Lung (tissue), 12 donors: ENCODE results near the gene TRIM65. TPM values are rescaled to one million over a fixed set of nuclear protein-coding genes. Genes with fewer than 3 reads are reported as not detected.

Experiments
- ATAC-seq: fragments of 200-7000 bp; cut with Tn5 transposase; one replicate; pipeline ENCODE4 v1.9.1; 2020; ENCODE audit warnings: moderate number of reproducible peaks; ENCODE audit not compliant: insufficient read depth, low FRiP score
- DNase-seq, 3 donors: peaks; one replicate each; pipeline ENCODE4 v3.0.0-alpha.2; 2013 to 2017
- H3K27ac ChIP-seq, 2 donors: one replicate each; pipeline ENCODE4 v1.5.1; 2013; ENCODE audit warnings: mild to moderate bottlenecking in 2 of 2, moderate library complexity in 2 of 2, control low read depth in 1 of 2, inconsistent platforms in 1 of 2, low read depth in 1 of 2, low read length in 1 of 2
- H3K27me3 ChIP-seq, 3 donors: one replicate each; pipeline ENCODE4 v1.5.1; 2013; ENCODE audit warnings: low read length in 2 of 3; ENCODE audit not compliant: control insufficient read depth in 3 of 3, insufficient read depth in 3 of 3
- H3K36me3 ChIP-seq, 4 donors: one replicate each; pipeline ENCODE4 v1.5.1; 2013; ENCODE audit warnings: low read length in 4 of 4, mild to moderate bottlenecking in 1 of 4, moderate library complexity in 1 of 4; ENCODE audit not compliant: control insufficient read depth in 4 of 4, insufficient read depth in 4 of 4
- H3K4me1 ChIP-seq, 5 donors: one replicate each; pipeline ENCODE4 v1.5.1; 2013; ENCODE audit warnings: low read length in 5 of 5, mild to moderate bottlenecking in 2 of 5, moderate library complexity in 1 of 5; ENCODE audit not compliant: control insufficient read depth in 5 of 5, insufficient read depth in 5 of 5
- H3K4me3 ChIP-seq: one replicate; pipeline ENCODE4 v1.5.1; 2013; ENCODE audit warnings: mild to moderate bottlenecking, control low read depth, moderate library complexity
- H3K9ac ChIP-seq, 2 donors: one replicate each; pipeline ENCODE4 v1.5.1; 2013; ENCODE audit warnings: low read length in 2 of 2, control low read depth in 1 of 2; ENCODE audit not compliant: insufficient read depth in 1 of 2
- H3K9me3 ChIP-seq, 4 donors: one replicate each; pipeline ENCODE4 v1.5.1; 2013; ENCODE audit warnings: low read length in 3 of 4, mild to moderate bottlenecking in 1 of 4, moderate library complexity in 1 of 4; ENCODE audit not compliant: control insufficient read depth in 4 of 4, insufficient read depth in 3 of 4
- WGBS, 2 donors: extraction: QIAGEN DNeasy Blood & Tissue Kit; methylation state at CpG; one replicate each; pipeline ENCODE4 v1.1.7; 2013; 5-methylcytosine and 5-hydroxymethylcytosine counted together
- polyA plus RNA-seq, 2 donors: library from polyadenylated mRNA; stranded (reverse); fragments of 200-250 nt; gene quantifications; one replicate each; pipeline ENCODE4 v1.2.1, GENCODE V29; 2013
- total RNA-seq, 2 donors: library from RNA; depleted of rRNA in 1 of 2; stranded (reverse); fragments of >200 nt in 1 of 2; gene quantifications; one replicate each; pipeline ENCODE4 v1.2.1, GENCODE V29; 2014 to 2021
- TF ChIP-seq, protein P1 (sequence below): IDR thresholded peaks from 2 replicates; pipeline ENCODE4 v1.5.1; 2012; ENCODE audit warnings: mild to moderate bottlenecking; ENCODE audit errors: control extremely low read depth, extremely low read depth
- donor health status: control.
- donor health status: control.
- donor health status: Bipolar disorder and iron deficiency.
- donor health status: healthy.
- donor health status: DM: yes; HTN: yes; CAD: no.

The TRIM65 gene
- total and polyA plus RNA-seq, 4 donors = 12.7 to 32.9 (median 21.2) TPM

DNA sequence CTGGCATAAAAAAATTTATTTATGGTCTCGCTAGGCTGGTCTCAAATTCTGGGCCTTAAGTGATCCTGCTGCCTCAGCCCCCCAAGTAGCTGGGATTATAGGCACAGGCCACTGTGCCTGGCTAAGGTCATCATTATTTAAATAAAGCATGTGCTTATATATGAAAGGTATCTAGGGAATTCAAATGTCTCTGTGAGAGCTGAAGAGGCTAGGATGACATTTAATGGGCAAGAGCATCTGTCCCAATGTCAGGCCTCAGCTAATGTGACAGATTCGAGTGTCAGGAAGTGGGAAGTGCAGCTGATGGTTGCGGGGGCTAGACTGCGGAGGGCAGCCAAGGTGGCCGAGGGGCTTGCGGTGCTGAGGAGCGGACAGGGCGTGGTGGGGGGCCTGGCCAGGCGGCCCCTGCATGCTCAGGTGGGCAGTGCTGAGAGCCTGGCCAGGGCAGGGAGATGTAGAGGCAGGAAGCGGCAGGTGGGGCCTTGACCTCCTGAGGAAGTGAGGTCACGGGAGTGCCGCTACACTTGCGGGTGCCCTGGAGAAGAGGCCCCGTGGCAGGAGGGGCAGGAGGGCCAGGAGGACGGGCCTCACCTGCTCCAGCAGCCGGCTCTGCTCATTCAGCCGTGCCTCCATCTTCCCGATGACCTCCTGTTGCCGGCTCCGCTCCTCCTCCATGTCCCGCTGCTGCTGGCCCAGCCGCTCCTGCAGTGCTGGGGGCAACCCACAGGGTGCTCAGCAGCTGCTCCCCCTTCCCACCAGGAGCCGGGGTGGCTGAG, 20.6 kb upstream of the TRIM65 start:
- Histone ChIP-seq H3K4me1 (no peaks in the 10 kb centered on the region), H3K27me3 (no peaks in the 10 kb centered on the region), H3K9ac (no peak overlapping the region), H3K36me3 (peaks cover 0 to 14% (median 2%) of the 10 kb centered on the region in 4 donors), H3K4me3 (no peak overlapping the region), H3K27ac (no peak overlapping the region), H3K9me3 (no peaks in the 10 kb centered on the region)
- 79 to 89% methylated on average over 19 to 22 of the region's 23 CpGs for WGBS, 2 donors
- DNase-seq = no peak
- TF ChIP-seq, protein P1, sequence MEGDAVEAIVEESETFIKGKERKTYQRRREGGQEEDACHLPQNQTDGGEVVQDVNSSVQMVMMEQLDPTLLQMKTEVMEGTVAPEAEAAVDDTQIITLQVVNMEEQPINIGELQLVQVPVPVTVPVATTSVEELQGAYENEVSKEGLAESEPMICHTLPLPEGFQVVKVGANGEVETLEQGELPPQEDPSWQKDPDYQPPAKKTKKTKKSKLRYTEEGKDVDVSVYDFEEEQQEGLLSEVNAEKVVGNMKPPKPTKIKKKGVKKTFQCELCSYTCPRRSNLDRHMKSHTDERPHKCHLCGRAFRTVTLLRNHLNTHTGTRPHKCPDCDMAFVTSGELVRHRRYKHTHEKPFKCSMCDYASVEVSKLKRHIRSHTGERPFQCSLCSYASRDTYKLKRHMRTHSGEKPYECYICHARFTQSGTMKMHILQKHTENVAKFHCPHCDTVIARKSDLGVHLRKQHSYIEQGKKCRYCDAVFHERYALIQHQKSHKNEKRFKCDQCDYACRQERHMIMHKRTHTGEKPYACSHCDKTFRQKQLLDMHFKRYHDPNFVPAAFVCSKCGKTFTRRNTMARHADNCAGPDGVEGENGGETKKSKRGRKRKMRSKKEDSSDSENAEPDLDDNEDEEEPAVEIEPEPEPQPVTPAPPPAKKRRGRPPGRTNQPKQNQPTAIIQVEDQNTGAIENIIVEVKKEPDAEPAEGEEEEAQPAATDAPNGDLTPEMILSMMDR = no peak
- ATAC-seq = no peak

DNA sequence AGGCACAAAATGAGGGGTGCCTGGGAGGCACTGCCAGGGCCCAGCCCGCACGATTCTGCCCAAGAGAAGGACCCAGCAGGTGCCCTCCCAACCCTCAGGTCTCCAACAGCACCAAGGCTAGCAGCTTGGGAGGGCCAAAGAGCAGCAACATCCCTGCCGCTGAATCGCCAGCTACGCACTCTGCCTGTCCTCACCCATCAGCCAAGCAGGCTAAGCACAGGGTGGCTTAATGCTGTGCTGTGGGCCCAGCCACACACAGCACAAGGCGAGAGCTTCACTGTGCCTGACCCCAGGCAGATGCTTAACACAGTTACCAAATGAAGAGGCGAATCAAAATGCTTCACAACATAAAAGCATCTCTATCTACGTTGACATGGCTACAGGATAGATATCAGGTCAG, 18.5 kb upstream of the TRIM65 start:
- no peak for ATAC-seq
- no peak overlapping the region for H3K27ac ChIP-seq
- H3K4me3 ChIP-seq = no peak overlapping the region
- H3K36me3 ChIP-seq = peaks cover 0 to 15% (median 2%) of the 10 kb centered on the region in 4 donors
- H3K9me3 ChIP-seq = no peaks in the 10 kb centered on the region
- TF ChIP-seq, protein P1 = no peak
- DNase-seq = no peak
- H3K27me3 ChIP-seq = no peaks in the 10 kb centered on the region
- H3K4me1 ChIP-seq = peaks cover 0 to 4% (median 0%) of the 10 kb centered on the region in 5 donors
- H3K9ac ChIP-seq = no peak overlapping the region
- WGBS, 2 donors = 86 to 88% methylated on average over 8 of the region's 8 CpGs

GRCh38 chr17:75914643-75915267, 18.0 kb upstream of the TRIM65 start:
- H3K27me3 ChIP-seq = no peaks in the 10 kb centered on the region
- H3K4me3 ChIP-seq = no peak overlapping the region
- ATAC-seq = no peak
- H3K27ac ChIP-seq = no peak overlapping the region
- H3K9me3 ChIP-seq = no peaks in the 10 kb centered on the region
- DNase-seq = no peak
- TF ChIP-seq, protein P1 = no peak
- H3K4me1 ChIP-seq = peaks cover 0 to 4% (median 0%) of the 10 kb centered on the region in 5 donors
- peaks cover 0 to 15% (median 2%) of the 10 kb centered on the region in 4 donors for H3K36me3 ChIP-seq
- WGBS, 2 donors = 96% methylated on average over 32 to 34 of the region's 34 CpGs
- H3K9ac ChIP-seq = no peak overlapping the region
